K562 (cell line): ENCODE measurements around the gene FCHO2. TPM values are rescaled to one million over a fixed set of nuclear protein-coding genes. Genes with fewer than 3 reads are reported as not detected.
A peak's percentile ranks its signal among the peaks of the same experiment; 100 is the strongest.

ENCODE experiments used
- BRD9 ChIP-seq: fragments of 450-650 bp; IDR thresholded peaks from 2 replicates; pipeline ENCODE4 v1.6.1; 2018; ENCODE audit warnings: low read depth; ENCODE audit not compliant: partially characterized antibody
- CTCF ChIP-seq, 3 experiments: IDR thresholded peaks in 2 of 3; conservative IDR thresholded peaks in 1 of 3; 2 replicates each; pipeline ENCODE4 v1.5.1; 2011 to 2012; ENCODE audit warnings: low read length in 3 of 3, mild to moderate bottlenecking in 3 of 3, control low read depth in 2 of 3, improper control_type of control experiment in 1 of 3, inconsistent platforms in 1 of 3, low read depth in 1 of 3, mixed read lengths in 1 of 3, moderate library complexity in 1 of 3; ENCODE audit not compliant: insufficient read depth in 2 of 3
- LARP7 ChIP-seq: fragments of 450-650 bp; IDR thresholded peaks from 2 replicates; pipeline ENCODE4 v1.6.1; 2016
- MTA1 ChIP-seq: fragments of 450-650 bp; IDR thresholded peaks from 2 replicates; pipeline ENCODE4 v1.6.1; 2017; ENCODE audit warnings: borderline replicate concordance
- PREB ChIP-seq: sonication (generic); formaldehyde crosslinking; IDR thresholded peaks from 2 replicates; pipeline ENCODE4 v1.8.1; 2023; ENCODE audit warnings: mild to moderate bottlenecking, missing genetic modification reagents
- SPI1 ChIP-seq: IDR thresholded peaks from 2 replicates; pipeline ENCODE4 v1.6.1; 2011; ENCODE audit warnings: low read depth, low read length, control low read depth, borderline replicate concordance
- TAF1 ChIP-seq: IDR thresholded peaks from 2 replicates; pipeline ENCODE4 v1.6.1; 2011; ENCODE audit warnings: mild to moderate bottlenecking, low read length, moderate library complexity; ENCODE audit not compliant: insufficient read depth, control insufficient read depth, severe bottlenecking; ENCODE audit errors: extremely low read depth
- ZNF764 ChIP-seq: fragments of 250-450 bp; sonication (Bioruptor Pico); IDR thresholded peaks from 2 replicates; pipeline ENCODE4 v1.4.0; 2020; ENCODE audit warnings: low read depth, mild to moderate bottlenecking, moderate library complexity
- polyA plus RNA-seq, 8 experiments: library from polyadenylated mRNA; depleted of rRNA in 4 of 8; stranded (reverse) in 5 of 8; unstranded in 3 of 8; fragments of >200 nt; fragmentation: Nextera tagmentation in 2 of 8; fragmentation: Illumina TruSeq in 1 of 8; extraction: Ambion mirVana in 2 of 8; extraction: Trizol in 1 of 8; gene quantifications; 2 replicates each; pipeline versions ENCODE4 v1.2.1 to v1.2.3, GENCODE V29; 2011 to 2014; ENCODE audit warnings: inconsistent platforms in 1 of 8, missing spikeins in 1 of 8
- total RNA-seq, 7 experiments: library from RNA; depleted of rRNA in 6 of 7; stranded (reverse); fragments of >200 nt in 6 of 7; fragmentation: Illumina TruSeq in 2 of 7; extraction: Trizol in 2 of 7; gene quantifications; 2 replicates each; pipeline versions ENCODE4 v1.2.1 to v1.2.3, GENCODE V29; 2011 to 2021; ENCODE audit warnings: low replicate concordance in 1 of 7
- TF ChIP-seq, protein P1 (sequence below), 3 experiments: fragments of 200-800 bp in 1 of 3; fragments of 250-450 bp in 1 of 3; fragments of 450-650 bp in 1 of 3; sonication (Bioruptor Pico) in 1 of 3; sonication (Bioruptor generic) in 1 of 3; formaldehyde crosslinking in 1 of 3; IDR thresholded peaks; 2 replicates each; pipeline versions ENCODE4 v1.6.1 to v1.8.0; 2016 to 2022; ENCODE audit warnings: mild to moderate bottlenecking in 2 of 3, missing genetic modification characterization in 2 of 3, missing compliant biosample characterization in 1 of 3, moderate library complexity in 1 of 3
- TF ChIP-seq, protein P2 (sequence below): fragments of 450-650 bp; IDR thresholded peaks from 2 replicates; pipeline ENCODE4 v1.6.1; 2016; ENCODE audit warnings: low read depth

The FCHO2 gene
- total and polyA plus RNA-seq, 9 of the 15 experiments (the other 6 are each of a cell fraction or from before 2014, with no cell fraction given): 4.4 to 13.4 (median 8.3) TPM

GRCh38 chr5:72956324-72957140 is 691 bp downstream of the FCHO2 start (continued):
- TF ChIP-seq, protein P1, sequence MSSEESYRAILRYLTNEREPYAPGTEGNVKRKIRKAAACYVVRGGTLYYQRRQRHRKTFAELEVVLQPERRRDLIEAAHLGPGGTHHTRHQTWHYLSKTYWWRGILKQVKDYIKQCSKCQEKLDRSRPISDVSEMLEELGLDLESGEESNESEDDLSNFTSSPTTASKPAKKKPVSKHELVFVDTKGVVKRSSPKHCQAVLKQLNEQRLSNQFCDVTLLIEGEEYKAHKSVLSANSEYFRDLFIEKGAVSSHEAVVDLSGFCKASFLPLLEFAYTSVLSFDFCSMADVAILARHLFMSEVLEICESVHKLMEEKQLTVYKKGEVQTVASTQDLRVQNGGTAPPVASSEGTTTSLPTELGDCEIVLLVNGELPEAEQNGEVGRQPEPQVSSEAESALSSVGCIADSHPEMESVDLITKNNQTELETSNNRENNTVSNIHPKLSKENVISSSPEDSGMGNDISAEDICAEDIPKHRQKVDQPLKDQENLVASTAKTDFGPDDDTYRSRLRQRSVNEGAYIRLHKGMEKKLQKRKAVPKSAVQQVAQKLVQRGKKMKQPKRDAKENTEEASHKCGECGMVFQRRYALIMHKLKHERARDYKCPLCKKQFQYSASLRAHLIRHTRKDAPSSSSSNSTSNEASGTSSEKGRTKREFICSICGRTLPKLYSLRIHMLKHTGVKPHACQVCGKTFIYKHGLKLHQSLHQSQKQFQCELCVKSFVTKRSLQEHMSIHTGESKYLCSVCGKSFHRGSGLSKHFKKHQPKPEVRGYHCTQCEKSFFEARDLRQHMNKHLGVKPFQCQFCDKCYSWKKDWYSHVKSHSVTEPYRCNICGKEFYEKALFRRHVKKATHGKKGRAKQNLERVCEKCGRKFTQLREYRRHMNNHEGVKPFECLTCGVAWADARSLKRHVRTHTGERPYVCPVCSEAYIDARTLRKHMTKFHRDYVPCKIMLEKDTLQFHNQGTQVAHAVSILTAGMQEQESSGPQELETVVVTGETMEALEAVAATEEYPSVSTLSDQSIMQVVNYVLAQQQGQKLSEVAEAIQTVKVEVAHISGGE (CRISPR knock-in tag; IDR thresholded peaks at IDR 0.05): peak in 1 of 3 experiments; percentile 5; a peak in 1 of 6 replicates
- TF ChIP-seq TAF1 (peak; percentile 62), CTCF (IDR thresholded peaks at IDR 0.05 in 2 of 3, conservative IDR thresholded peaks at IDR 0.05 in 1 of 3; ENCODE audit: insufficient read depth in 2 of 3, low read depth in 1 of 3, low read length in 3 of 3) (no peak), PREB (CRISPR knock-in tag) (no peak), SPI1 (peak; percentile 88), MTA1 (0 out of 2 replicates have a peak, but pooled peaks have one; percentile 31), BRD9 (peak; percentile 67), LARP7 (0 out of 2 replicates have a peak, but pooled peaks have one; percentile 36), ZNF764 (CRISPR knock-in tag) (no peak)
- TF ChIP-seq, protein P2, sequence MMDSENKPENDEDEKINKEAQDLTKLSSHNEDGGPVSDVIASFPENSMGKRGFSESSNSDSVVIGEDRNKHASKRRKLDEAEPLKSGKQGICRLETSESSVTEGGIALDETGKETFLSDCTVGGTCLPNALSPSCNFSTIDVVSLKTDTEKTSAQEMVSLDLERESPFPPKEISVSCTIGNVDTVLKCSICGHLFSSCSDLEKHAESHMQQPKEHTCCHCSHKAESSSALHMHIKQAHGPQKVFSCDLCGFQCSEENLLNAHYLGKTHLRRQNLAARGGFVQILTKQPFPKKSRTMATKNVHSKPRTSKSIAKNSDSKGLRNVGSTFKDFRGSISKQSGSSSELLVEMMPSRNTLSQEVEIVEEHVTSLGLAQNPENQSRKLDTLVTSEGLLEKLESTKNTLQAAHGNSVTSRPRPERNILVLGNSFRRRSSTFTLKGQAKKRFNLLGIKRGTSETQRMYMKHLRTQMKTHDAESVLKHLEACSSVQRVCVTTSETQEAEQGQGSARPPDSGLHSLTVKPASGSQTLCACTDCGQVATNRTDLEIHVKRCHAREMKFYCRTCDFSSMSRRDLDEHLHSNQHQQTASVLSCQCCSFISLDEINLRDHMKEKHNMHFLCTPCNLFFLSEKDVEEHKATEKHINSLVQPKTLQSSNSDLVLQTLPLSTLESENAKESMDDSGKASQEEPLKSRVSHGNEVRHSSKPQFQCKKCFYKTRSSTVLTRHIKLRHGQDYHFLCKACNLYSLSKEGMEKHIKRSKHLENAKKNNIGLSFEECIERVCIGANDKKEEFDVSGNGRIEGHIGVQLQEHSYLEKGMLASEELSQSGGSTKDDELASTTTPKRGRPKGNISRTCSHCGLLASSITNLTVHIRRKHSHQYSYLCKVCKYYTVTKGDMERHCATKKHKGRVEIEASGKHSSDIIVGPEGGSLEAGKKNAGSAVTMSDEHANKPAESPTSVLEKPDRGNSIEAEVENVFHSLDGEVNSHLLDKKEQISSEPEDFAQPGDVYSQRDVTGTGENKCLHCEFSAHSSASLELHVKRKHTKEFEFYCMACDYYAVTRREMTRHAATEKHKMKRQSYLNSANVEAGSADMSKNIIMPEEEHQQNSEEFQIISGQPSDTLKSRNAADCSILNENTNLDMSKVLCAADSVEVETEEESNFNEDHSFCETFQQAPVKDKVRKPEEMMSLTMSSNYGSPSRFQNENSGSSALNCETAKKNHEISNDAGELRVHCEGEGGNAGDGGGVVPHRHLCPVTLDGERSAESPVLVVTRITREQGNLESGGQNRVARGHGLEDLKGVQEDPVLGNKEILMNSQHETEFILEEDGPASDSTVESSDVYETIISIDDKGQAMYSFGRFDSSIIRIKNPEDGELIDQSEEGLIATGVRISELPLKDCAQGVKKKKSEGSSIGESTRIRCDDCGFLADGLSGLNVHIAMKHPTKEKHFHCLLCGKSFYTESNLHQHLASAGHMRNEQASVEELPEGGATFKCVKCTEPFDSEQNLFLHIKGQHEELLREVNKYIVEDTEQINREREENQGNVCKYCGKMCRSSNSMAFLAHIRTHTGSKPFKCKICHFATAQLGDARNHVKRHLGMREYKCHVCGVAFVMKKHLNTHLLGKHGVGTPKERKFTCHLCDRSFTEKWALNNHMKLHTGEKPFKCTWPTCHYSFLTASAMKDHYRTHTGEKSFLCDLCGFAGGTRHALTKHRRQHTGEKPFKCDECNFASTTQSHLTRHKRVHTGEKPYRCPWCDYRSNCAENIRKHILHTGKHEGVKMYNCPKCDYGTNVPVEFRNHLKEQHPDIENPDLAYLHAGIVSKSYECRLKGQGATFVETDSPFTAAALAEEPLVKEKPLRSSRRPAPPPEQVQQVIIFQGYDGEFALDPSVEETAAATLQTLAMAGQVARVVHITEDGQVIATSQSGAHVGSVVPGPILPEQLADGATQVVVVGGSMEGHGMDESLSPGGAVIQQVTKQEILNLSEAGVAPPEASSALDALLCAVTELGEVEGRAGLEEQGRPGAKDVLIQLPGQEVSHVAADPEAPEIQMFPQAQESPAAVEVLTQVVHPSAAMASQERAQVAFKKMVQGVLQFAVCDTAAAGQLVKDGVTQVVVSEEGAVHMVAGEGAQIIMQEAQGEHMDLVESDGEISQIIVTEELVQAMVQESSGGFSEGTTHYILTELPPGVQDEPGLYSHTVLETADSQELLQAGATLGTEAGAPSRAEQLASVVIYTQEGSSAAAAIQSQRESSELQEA: no peak
